GM12865 (cell line): ENCODE data around the gene ANKRD7.
"Not testable (repeated sequence)": the region's sequence is repeated elsewhere in the genome, so short reads cannot be mapped to it uniquely, and the experiment has no call there.

ENCODE experiments used
- DNase-seq: peaks from one replicate; pipeline ENCODE4 v3.0.0; 2010; ENCODE audit warnings: low read depth
- H3K4me3 ChIP-seq: 2 replicates; pipeline ENCODE4 v1.5.1; 2011; ENCODE audit warnings: mild to moderate bottlenecking, low read depth, low read length, control low read depth
- TF ChIP-seq, protein P1 (sequence below): IDR thresholded peaks from 2 replicates; pipeline ENCODE4 v1.5.1; 2011; ENCODE audit warnings: low read length, control low read depth, low read depth, inconsistent platforms; ENCODE audit not compliant: insufficient read depth; ENCODE audit errors: missing control alignments

The ANKRD7 gene

DNA sequence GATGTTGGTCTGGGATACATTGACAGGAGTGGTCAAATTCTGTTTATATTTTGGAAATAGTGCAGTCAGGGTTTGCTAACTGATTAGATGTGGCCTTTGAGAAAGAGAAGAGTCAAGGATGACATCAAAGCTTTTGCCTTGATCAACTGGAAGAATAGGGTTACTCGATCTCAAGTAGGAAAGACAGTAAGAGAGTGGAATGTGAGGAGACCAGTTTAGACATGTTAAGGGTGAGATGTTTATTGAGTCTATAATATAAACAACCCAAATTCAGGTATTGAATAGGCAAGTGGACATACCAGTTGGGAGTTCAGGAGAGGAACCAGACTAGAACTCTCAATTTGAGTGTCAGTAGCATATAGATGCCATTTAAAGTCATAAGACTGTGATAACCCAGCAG is 1.9 kb upstream of the ANKRD7 start:
- DNase-seq: no peak
- H3K4me3 ChIP-seq: no peak overlapping the region
- TF ChIP-seq, protein P1, sequence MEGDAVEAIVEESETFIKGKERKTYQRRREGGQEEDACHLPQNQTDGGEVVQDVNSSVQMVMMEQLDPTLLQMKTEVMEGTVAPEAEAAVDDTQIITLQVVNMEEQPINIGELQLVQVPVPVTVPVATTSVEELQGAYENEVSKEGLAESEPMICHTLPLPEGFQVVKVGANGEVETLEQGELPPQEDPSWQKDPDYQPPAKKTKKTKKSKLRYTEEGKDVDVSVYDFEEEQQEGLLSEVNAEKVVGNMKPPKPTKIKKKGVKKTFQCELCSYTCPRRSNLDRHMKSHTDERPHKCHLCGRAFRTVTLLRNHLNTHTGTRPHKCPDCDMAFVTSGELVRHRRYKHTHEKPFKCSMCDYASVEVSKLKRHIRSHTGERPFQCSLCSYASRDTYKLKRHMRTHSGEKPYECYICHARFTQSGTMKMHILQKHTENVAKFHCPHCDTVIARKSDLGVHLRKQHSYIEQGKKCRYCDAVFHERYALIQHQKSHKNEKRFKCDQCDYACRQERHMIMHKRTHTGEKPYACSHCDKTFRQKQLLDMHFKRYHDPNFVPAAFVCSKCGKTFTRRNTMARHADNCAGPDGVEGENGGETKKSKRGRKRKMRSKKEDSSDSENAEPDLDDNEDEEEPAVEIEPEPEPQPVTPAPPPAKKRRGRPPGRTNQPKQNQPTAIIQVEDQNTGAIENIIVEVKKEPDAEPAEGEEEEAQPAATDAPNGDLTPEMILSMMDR: no peak

DNA sequence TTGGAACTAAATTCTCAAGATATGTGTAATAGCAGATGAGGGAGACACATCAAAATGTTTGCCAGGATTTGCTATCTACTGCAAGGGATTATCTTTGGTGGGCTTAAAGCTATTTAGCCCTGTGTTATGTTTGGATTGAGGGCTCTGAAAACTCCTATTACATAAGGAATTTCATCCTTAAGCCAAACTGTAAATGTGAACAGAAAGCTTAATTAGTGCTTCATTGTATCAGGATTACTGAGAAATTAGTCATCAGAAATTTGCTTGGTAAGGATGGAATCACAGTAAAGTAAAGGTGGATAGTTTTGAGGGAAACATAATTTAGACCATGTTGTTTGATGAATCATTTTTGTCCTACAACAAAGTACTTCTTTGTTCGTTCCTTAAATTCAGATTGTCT is 8.3 kb downstream of the ANKRD7 start:
- TF ChIP-seq, protein P1: no peak
- no peak for DNase-seq
- no peak overlapping the region for H3K4me3 ChIP-seq

DNA sequence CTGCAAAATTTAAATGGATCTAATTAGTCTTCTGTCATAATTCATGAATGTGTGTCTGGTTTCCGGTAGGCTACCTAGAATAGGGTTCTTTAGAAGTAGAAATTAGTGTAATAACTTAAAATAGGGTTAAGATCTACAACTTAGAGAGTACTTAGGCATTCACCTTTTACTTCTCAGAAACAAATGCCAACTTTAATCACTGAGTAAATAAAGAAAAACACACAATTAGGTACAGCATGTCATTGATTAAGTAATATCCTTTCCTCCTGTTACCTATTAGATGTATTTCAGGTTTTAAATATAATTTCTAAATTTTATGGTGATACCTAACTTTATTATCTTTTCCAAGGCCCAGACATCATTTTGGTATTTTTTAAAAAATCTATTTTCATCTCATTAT is 9.3 kb downstream of the ANKRD7 start:
- no peak for DNase-seq
- no peak overlapping the region for H3K4me3 ChIP-seq
- TF ChIP-seq, protein P1: no peak

DNA sequence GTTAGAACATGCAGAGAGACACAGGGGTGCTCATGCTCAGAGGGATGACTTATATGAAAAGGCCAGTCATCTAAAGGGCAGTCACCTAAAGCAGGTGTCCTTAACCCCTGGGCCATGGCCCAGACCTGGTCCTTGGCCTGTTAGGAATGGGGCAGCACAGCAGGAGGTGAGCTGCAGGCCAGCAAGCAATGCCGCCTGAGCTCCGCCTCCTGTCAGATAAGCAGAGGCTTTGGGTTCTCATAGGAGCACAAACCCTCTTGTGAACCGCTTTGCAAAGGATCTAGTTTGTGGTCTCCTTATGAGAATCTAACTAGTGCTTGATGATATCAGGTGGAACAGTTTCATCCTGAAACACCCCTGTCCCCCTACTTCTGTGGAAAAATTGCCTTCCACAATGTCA is 14.5 kb downstream of the ANKRD7 start:
- TF ChIP-seq, protein P1: no peak
- H3K4me3 ChIP-seq: no peak overlapping the region
- no peak for DNase-seq

DNA sequence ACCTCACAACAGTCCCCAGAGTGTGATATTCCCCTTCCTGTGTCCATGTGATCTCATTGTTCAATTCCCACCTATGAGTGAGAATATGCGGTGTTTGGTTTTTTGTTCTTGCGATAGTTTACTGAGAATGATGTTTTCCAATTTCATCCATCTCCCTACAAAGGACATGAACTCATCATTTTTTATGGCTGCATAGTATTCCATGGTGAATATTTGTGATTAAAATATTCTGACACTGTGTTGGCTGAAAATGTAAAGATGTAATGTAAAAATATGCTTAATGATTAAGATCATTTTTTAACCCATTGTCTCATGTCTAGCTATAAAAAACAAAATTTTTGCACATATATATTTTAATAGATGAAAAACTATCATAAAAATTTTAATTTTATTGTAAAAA is 15.8 kb downstream of the ANKRD7 start:
- not testable (repeated sequence) for DNase-seq, H3K4me3 ChIP-seq

DNA sequence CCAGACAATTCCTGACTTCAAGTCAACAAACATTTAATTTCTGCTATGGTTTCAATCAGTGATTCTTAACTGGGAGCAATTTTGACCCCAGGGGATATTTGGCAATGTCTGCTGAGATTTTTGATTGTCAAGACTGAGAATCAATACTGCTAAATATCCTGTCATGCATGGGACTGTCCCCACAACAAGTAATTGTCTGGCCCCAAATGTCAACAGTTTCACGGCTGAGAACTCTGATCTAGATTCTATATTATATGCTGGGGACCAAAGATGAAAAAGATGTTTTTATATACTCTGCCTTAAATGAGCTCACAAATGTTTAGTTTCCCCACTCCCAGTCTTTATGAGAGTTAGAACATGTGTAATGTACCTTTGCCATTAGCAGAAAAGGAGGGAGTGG is 19.2 kb downstream of the ANKRD7 start:
- no peak overlapping the region for H3K4me3 ChIP-seq
- TF ChIP-seq, protein P1: no peak
- no peak for DNase-seq

DNA sequence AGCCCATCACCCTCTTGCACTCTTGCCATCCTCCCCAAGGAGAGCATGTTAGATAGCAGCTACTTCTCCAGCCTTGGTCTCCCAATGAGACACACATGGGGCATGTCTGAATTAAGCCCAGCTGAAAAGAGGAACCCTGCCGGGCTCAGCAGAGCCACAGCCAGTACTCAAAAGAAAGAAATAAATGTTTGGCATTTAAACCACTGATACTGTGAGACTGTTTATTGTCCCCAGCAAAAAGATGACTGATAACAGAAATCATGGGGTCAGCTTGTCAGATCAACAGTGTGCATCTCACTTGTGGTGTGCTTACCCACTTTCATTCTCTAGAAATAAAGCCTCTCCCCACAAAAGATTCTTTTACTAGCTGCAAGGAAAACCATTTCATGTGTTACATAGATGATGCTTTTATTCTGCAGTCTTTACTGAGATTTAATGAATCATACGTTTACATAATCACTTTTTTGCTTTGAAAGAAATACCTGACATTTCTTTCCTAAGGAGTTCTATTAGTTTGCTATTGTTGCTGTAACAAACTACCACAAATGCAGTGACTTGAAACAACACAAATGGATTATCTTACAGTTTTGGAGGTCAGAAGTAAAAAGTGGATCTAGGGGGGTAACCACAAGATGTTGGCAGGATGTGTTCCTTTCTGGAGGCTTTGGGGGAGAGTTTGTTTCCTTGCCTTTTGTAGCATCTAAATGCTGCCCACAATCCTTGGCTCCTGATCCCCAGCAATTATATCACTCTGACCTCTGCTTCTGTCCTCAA is 20.9 kb downstream of the ANKRD7 start:
- TF ChIP-seq, protein P1: no peak
- peak; percentile 16 for DNase-seq

More for the DNA sequence above, 20.9 kb downstream of the ANKRD7 start:
- H3K4me3 ChIP-seq: no peak overlapping the region
